Muscle of leg (tissue), 11 donors: ENCODE results near the gene OTUD7B. TPM values are rescaled to one million over a fixed set of nuclear protein-coding genes. Genes with fewer than 3 reads are reported as not detected.

Experiments used
- DNase-seq: peaks from one replicate; pipeline ENCODE4 v3.0.0; 2013
- H3K27ac ChIP-seq: one replicate; pipeline ENCODE4 v1.5.1; 2013; ENCODE audit warnings: mild to moderate bottlenecking, low read length, control low read depth
- H3K27me3 ChIP-seq: one replicate; pipeline ENCODE4 v1.6.1; 2013; ENCODE audit warnings: low read length; ENCODE audit not compliant: control insufficient read depth, insufficient read depth
- H3K36me3 ChIP-seq: one replicate; pipeline ENCODE4 v1.6.1; 2013; ENCODE audit warnings: low read length; ENCODE audit not compliant: control insufficient read depth, insufficient read depth
- H3K4me1 ChIP-seq: one replicate; pipeline ENCODE4 v1.6.1; 2013; ENCODE audit warnings: low read length; ENCODE audit not compliant: control insufficient read depth, insufficient read depth
- H3K4me3 ChIP-seq: one replicate; pipeline ENCODE4 v1.5.1; 2013; ENCODE audit warnings: low read length, control low read depth
- H3K9me3 ChIP-seq: replicated peaks from 2 replicates; pipeline ENCODE4 v1.6.1; 2013; ENCODE audit warnings: low read depth, low read length; ENCODE audit not compliant: control insufficient read depth
- WGBS: methylation state at CpG from one replicate; pipeline ENCODE4 v1.1.5; 2013; ENCODE audit warnings: missing lambda C conversion rate; ENCODE audit not compliant: insufficient coverage; 5-methylcytosine and 5-hydroxymethylcytosine counted together
- polyA plus RNA-seq, 8 donors: library from polyadenylated mRNA; unstranded; fragments of 120-200 nt; gene quantifications; one replicate each; pipeline versions ENCODE4 v1.2.1 to v1.2.3, GENCODE V29; 2013; ENCODE audit warnings: inconsistent platforms in 1 of 8, low replicate concordance in 1 of 8; ENCODE audit not compliant: insufficient read length in 8 of 8, insufficient read depth in 1 of 8
- total RNA-seq: library from RNA; stranded (reverse); fragments of 120-200 nt; gene quantifications from one replicate; pipeline ENCODE4 v1.2.4, GENCODE V29; 2013

The OTUD7B gene
- total and polyA plus RNA-seq, 9 donors = 10.6 to 15.0 (median 12.8) TPM

GRCh38 chr1:150008699-150009098 lies 1.8 kb downstream of the OTUD7B start:
- peaks cover 2% of the 10 kb centered on the region for H3K27me3 ChIP-seq
- WGBS = no CpG with 5 or more reads among the region's 6 CpGs
- peaks cover 5% of the 10 kb centered on the region for H3K4me1 ChIP-seq

GRCh38 chr1:150006881-150007421 lies 3.6 kb downstream of the OTUD7B start:
- Histone ChIP-seq H3K27ac (no peak overlapping the region), H3K9me3 (no peaks in the 10 kb centered on the region), H3K36me3 (peaks cover 22% of the 10 kb centered on the region), H3K4me3 (no peak overlapping the region), H3K27me3 (peaks cover 2% of the 10 kb centered on the region), H3K4me1 (peaks cover 5% of the 10 kb centered on the region)
- no peak for DNase-seq
- WGBS = 89% methylated on average over 3 of the region's 4 CpGs

More at GRCh38 chr1:150008699-150009098, 1.8 kb downstream of the OTUD7B start:
- no peaks in the 10 kb centered on the region for H3K9me3 ChIP-seq
- peaks cover 11% of the 10 kb centered on the region for H3K36me3 ChIP-seq
- peak overlapping the region; percentile 98 for H3K27ac ChIP-seq
- DNase-seq = no peak
- H3K4me3 ChIP-seq = peak overlapping the region; percentile 77

GRCh38 chr1:150005606-150006005 lies 4.9 kb downstream of the OTUD7B start:
- peaks cover 2% of the 10 kb centered on the region for H3K27me3 ChIP-seq
- H3K9me3 ChIP-seq = no peaks in the 10 kb centered on the region
- no CpG with 5 or more reads among the region's 2 CpGs for WGBS
- H3K27ac ChIP-seq = no peak overlapping the region
- no peak overlapping the region for H3K4me3 ChIP-seq
- H3K36me3 ChIP-seq = peaks cover 22% of the 10 kb centered on the region
- DNase-seq = no peak
- peaks cover 5% of the 10 kb centered on the region for H3K4me1 ChIP-seq

GRCh38 chr1:150003801-150004200 lies 6.7 kb downstream of the OTUD7B start:
- H3K4me3 ChIP-seq = no peak overlapping the region
- DNase-seq = no peak
- H3K36me3 ChIP-seq = peaks cover 26% of the 10 kb centered on the region
- peaks cover 2% of the 10 kb centered on the region for H3K4me1 ChIP-seq
- 90% methylated on average over 3 of the region's 3 CpGs for WGBS
- H3K9me3 ChIP-seq = no peaks in the 10 kb centered on the region
- no peak overlapping the region for H3K27ac ChIP-seq
- H3K27me3 ChIP-seq = peaks cover 2% of the 10 kb centered on the region

- peaks cover 2% of the 10 kb centered on the region for H3K27me3 ChIP-seq
- no peaks in the 10 kb centered on the region for H3K9me3 ChIP-seq
- no peaks in the 10 kb centered on the region for H3K4me1 ChIP-seq
- H3K27ac ChIP-seq = no peak overlapping the region
- H3K4me3 ChIP-seq = no peak overlapping the region
- H3K36me3 ChIP-seq = peaks cover 30% of the 10 kb centered on the region
- no CpG with 5 or more reads among the region's 2 CpGs for WGBS
- DNase-seq = no peak
Observed at GRCh38 chr1:150002217-150002616, 8.3 kb downstream of the OTUD7B start.

GRCh38 chr1:150001415-150001814 lies 9.1 kb downstream of the OTUD7B start:
- no peak for DNase-seq
- Histone ChIP-seq H3K4me3 (no peak overlapping the region), H3K27me3 (peaks cover 2% of the 10 kb centered on the region), H3K27ac (no peak overlapping the region), H3K4me1 (no peaks in the 10 kb centered on the region), H3K9me3 (no peaks in the 10 kb centered on the region), H3K36me3 (peaks cover 29% of the 10 kb centered on the region)
- WGBS = no CpG with 5 or more reads among the region's 1 CpG

- peak; percentile 75 for DNase-seq
- no peak overlapping the region for H3K4me3 ChIP-seq
- 80% methylated on average over 4 of the region's 6 CpGs for WGBS
- no peaks in the 10 kb centered on the region for H3K9me3 ChIP-seq
- no peak overlapping the region for H3K27ac ChIP-seq
- no peaks in the 10 kb centered on the region for H3K4me1 ChIP-seq
- H3K27me3 ChIP-seq = no peaks in the 10 kb centered on the region
- peaks cover 15% of the 10 kb centered on the region for H3K36me3 ChIP-seq
Observed at GRCh38 chr1:149997585-149998262, 12.8 kb downstream of the OTUD7B start.

GRCh38 chr1:149995927-149996326 lies 14.6 kb downstream of the OTUD7B start:
- no peaks in the 10 kb centered on the region for H3K27me3 ChIP-seq
- DNase-seq = no peak
- peaks cover 11% of the 10 kb centered on the region for H3K36me3 ChIP-seq
- H3K27ac ChIP-seq = no peak overlapping the region
- no peak overlapping the region for H3K4me3 ChIP-seq
- no peaks in the 10 kb centered on the region for H3K4me1 ChIP-seq
- WGBS = no CpG with 5 or more reads among the region's 2 CpGs
- H3K9me3 ChIP-seq = no peaks in the 10 kb centered on the region

GRCh38 chr1:149993764-149994163 lies 16.8 kb downstream of the OTUD7B start:
- no peaks in the 10 kb centered on the region for H3K9me3 ChIP-seq
- H3K27me3 ChIP-seq = no peaks in the 10 kb centered on the region
- H3K4me3 ChIP-seq = no peak overlapping the region
- H3K4me1 ChIP-seq = no peaks in the 10 kb centered on the region
- H3K27ac ChIP-seq = no peak overlapping the region
- no peak for DNase-seq
- H3K36me3 ChIP-seq = peaks cover 7% of the 10 kb centered on the region

- H3K9me3 ChIP-seq = no peaks in the 10 kb centered on the region
- WGBS = no CpG with 5 or more reads among the region's 1 CpG
- no peaks in the 10 kb centered on the region for H3K27me3 ChIP-seq
- H3K27ac ChIP-seq = no peak overlapping the region
- peaks cover 7% of the 10 kb centered on the region for H3K36me3 ChIP-seq
- H3K4me3 ChIP-seq = no peak overlapping the region
- no peak for DNase-seq
- no peaks in the 10 kb centered on the region for H3K4me1 ChIP-seq
Observed at GRCh38 chr1:149993181-149993580, 17.3 kb downstream of the OTUD7B start.

- no peak overlapping the region for H3K27ac ChIP-seq
- DNase-seq = no peak
- no CpG with 5 or more reads among the region's 1 CpG for WGBS
- H3K36me3 ChIP-seq = peaks cover 7% of the 10 kb centered on the region
- H3K9me3 ChIP-seq = no peaks in the 10 kb centered on the region
- no peaks in the 10 kb centered on the region for H3K4me1 ChIP-seq
- no peak overlapping the region for H3K4me3 ChIP-seq
- H3K27me3 ChIP-seq = no peaks in the 10 kb centered on the region
Observed at GRCh38 chr1:149987297-149987595, 23.3 kb downstream of the OTUD7B start.
